HepG2 (cell line): ENCODE results near the gene C2orf15. TPM values are rescaled to one million over a fixed set of nuclear protein-coding genes. Genes with fewer than 3 reads are reported as not detected.
A peak's percentile ranks its signal among the peaks of the same experiment; 100 is the strongest.

Experiments
- ATAC-seq: fragments of 200-7000 bp; cut with Tn5 transposase; 3 replicates; pipeline ENCODE4 v1.9.1; 2020; ENCODE audit warnings: mild to moderate bottlenecking, moderate library complexity
- Bru-seq: library from RNA; stranded (reverse); fragments of 400-500 nt; gene quantifications from one replicate; lab custom pipeline; 2021; lab: Mats Ljungman, UMichigan
- BruChase-seq, 2 experiments: library from RNA; stranded (reverse); fragments of 400-500 nt; gene quantifications; one replicate each; lab custom pipeline; 2021; lab: Mats Ljungman, UMichigan
- BruUV-seq: library from RNA; stranded (reverse); fragments of 400-500 nt; replicated peaks from 2 replicates; lab custom pipeline; 2021; lab: Mats Ljungman, UMichigan
- CTCF ChIA-PET: fragments of 300-600 bp; formaldehyde crosslinking; extraction: SDS; loops from one replicate; lab custom pipeline; 2021; ENCODE audit warnings: low total read pairs, inconsistent platforms, low intra/inter-chr PET ratio; lab: Yijun Ruan, JAX
- POLR2A ChIA-PET: fragments of 350-600 bp; sonication (Branson Sonifier 250); formaldehyde crosslinking; loops from one replicate; lab custom pipeline; 2020; ENCODE audit warnings: antibody characterized with exemption, inconsistent platforms; lab: Yijun Ruan, JAX
- DNase-seq: peaks from one replicate; pipeline ENCODE4 v3.0.0-alpha.2; 2015; ENCODE audit warnings: low spot score
- FAIRE-seq: peaks from 3 replicates; lab custom pipeline; 2011; peaks lifted over from hg19 to GRCh38; lab: Jason Lieb, UNC
- H2AFZ ChIP-seq: one replicate; pipeline ENCODE4 v1.6.1; 2011; ENCODE audit warnings: low read length, inconsistent platforms
- H3K27ac ChIP-seq: fragments of 300-600 bp; 3 replicates; pipeline ENCODE4 v1.8.0; 2011; ENCODE audit warnings: mixed run types, mild to moderate bottlenecking, mixed read lengths, low read length, inconsistent platforms; ENCODE audit not compliant: insufficient read depth; ENCODE audit errors: extremely low read length
- H3K27me3 ChIP-seq, 2 experiments: fragments of 200-600 bp in 1 of 2; 2 replicates in 1 of 2; 3 replicates in 1 of 2; pipeline versions ENCODE4 v1.6.0 to v1.8.0; 2011; ENCODE audit warnings: low read length in 2 of 2, mild to moderate bottlenecking in 2 of 2, moderate library complexity in 2 of 2, inconsistent platforms in 1 of 2; ENCODE audit not compliant: insufficient read depth in 2 of 2, control insufficient read depth in 1 of 2
- H3K36me3 ChIP-seq, 2 experiments: fragments of 200-600 bp in 1 of 2; replicated peaks in 1 of 2; 2 replicates in 1 of 2; 3 replicates in 1 of 2; pipeline versions ENCODE4 v1.5.1 to v1.8.0; 2011; ENCODE audit warnings: low read length in 2 of 2, inconsistent platforms in 1 of 2; ENCODE audit not compliant: insufficient read depth in 2 of 2, control insufficient read depth in 1 of 2
- H3K4me1 ChIP-seq: 2 replicates; pipeline ENCODE4 v1.5.1; 2012; ENCODE audit warnings: low read length, inconsistent platforms; ENCODE audit not compliant: insufficient read depth
- H3K4me2 ChIP-seq: 2 replicates; pipeline ENCODE4 v1.6.0; 2011; ENCODE audit warnings: low read depth, low read length, inconsistent platforms
- H3K4me3 ChIP-seq, 3 experiments: fragments of 200-600 bp in 1 of 3; sonication (generic), shearing (Covaris generic) in 1 of 3; replicated peaks in 1 of 3; 2 replicates each; pipeline ENCODE4 v1.5.1; 2011 to 2016; ENCODE audit warnings: low read length in 3 of 3, inconsistent platforms in 2 of 3, low read depth in 2 of 3, mild to moderate bottlenecking in 2 of 3, control low read depth in 1 of 3, mixed read lengths in 1 of 3; ENCODE audit not compliant: insufficient read depth in 1 of 3
- H3K79me2 ChIP-seq: one replicate; pipeline ENCODE4 v1.6.1; 2011; ENCODE audit warnings: low read length, inconsistent platforms; ENCODE audit not compliant: insufficient read depth
- H3K9ac ChIP-seq: 2 replicates; pipeline ENCODE4 v1.6.0; 2011; ENCODE audit warnings: mild to moderate bottlenecking, low read depth, low read length, inconsistent platforms; ENCODE audit not compliant: insufficient read depth
- H3K9me3 ChIP-seq: 2 replicates; pipeline ENCODE4 v1.5.1; 2012; ENCODE audit warnings: mild to moderate bottlenecking, low read length
- H4K20me1 ChIP-seq: 2 replicates; pipeline ENCODE4 v1.6.0; 2011; ENCODE audit warnings: inconsistent platforms, mild to moderate bottlenecking, low read length, moderate library complexity; ENCODE audit not compliant: insufficient read depth
- ATAD3A ChIP-seq: sonication (generic); formaldehyde crosslinking; IDR thresholded peaks from 2 replicates; pipeline ENCODE4 v1.4.0; 2020; ENCODE audit warnings: missing genetic modification reagents
- KLF13 ChIP-seq: sonication (generic); formaldehyde crosslinking; IDR thresholded peaks from 2 replicates; pipeline ENCODE4 v1.4.0; 2020; ENCODE audit warnings: mild to moderate bottlenecking, missing genetic modification reagents
- TBX2 ChIP-seq: sonication (generic); formaldehyde crosslinking; IDR thresholded peaks from 2 replicates; pipeline ENCODE4 v1.5.0; 2020; ENCODE audit warnings: missing genetic modification reagents, mild to moderate bottlenecking, borderline replicate concordance
- TEAD3 ChIP-seq: optimal IDR thresholded peaks from 2 replicates; pipeline ENCODE3; 2016; ENCODE audit warnings: borderline replicate concordance
- ZBTB7A ChIP-seq: sonication (generic); formaldehyde crosslinking; IDR thresholded peaks from 2 replicates; pipeline ENCODE4 v1.8.0; 2022; ENCODE audit warnings: mild to moderate bottlenecking, missing genetic modification reagents
- ZNF567 ChIP-seq: sonication (generic); formaldehyde crosslinking; IDR thresholded peaks from 2 replicates; pipeline ENCODE4 v1.8.1; 2023; ENCODE audit warnings: mild to moderate bottlenecking, missing genetic modification reagents, borderline replicate concordance
- ZNF709 ChIP-seq: sonication (generic); formaldehyde crosslinking; IDR thresholded peaks from 2 replicates; pipeline ENCODE4 v1.5.0; 2020; ENCODE audit warnings: mild to moderate bottlenecking, missing genetic modification reagents
- WGBS: methylation state at CpG from one replicate; pipeline ENCODE4 v1.1.6; 2017; ENCODE audit warnings: low lambda C conversion rate; 5-methylcytosine and 5-hydroxymethylcytosine counted together
- in situ Hi-C: cut with HindIII; loops from 2 replicates; pipeline ENCODE4 v1.10.0; 2017; ENCODE audit warnings: low pct_unique_long_range_greater_than_20kb; ENCODE audit not compliant: extremely low pct_ligation_motif_present
- intact Hi-C: fragments of 100-400 bp; cut with micrococcal nuclease; formaldehyde crosslinking; loops from one replicate; pipeline ENCODE4 v1.10.0; 2022; ENCODE audit not compliant: unreplicated experiment
- long read RNA-seq, 2 experiments: library from RNA in 1 of 2; library from polyadenylated mRNA in 1 of 2; stranded (forward) in 1 of 2; unstranded in 1 of 2; transcript quantifications; one replicate each; pipeline ENCODE4 v2.0.0, GENCODE V29; 2019 to 2022
- polyA minus RNA-seq, 3 experiments: library from RNA; depleted of rRNA, polyadenylated mRNA; stranded (reverse); fragments of >200 nt; gene quantifications; 2 replicates each; pipeline ENCODE4 v1.2.3, GENCODE V29; 2011; ENCODE audit warnings: low replicate concordance in 1 of 3
- polyA plus RNA-seq, 8 experiments: library from polyadenylated mRNA; depleted of rRNA in 3 of 8; stranded (reverse) in 7 of 8; unstranded in 1 of 8; fragments of >200 nt; fragmentation: Illumina TruSeq in 4 of 8; extraction: Trizol in 4 of 8; gene quantifications; 2 replicates each; pipeline versions ENCODE4 v1.2.1 to v1.2.3, GENCODE V29; 2011 to 2016; ENCODE audit warnings: low read depth in 4 of 8, missing spikeins in 1 of 8, mixed read lengths in 1 of 8; ENCODE audit not compliant: insufficient read depth in 1 of 8
- total RNA-seq, 5 experiments: library from RNA; depleted of rRNA; stranded (reverse); fragments of >200 nt; fragmentation: Illumina TruSeq; extraction: Trizol; gene quantifications; 2 replicates each; pipeline ENCODE4 v1.2.3, GENCODE V29; 2016; ENCODE audit warnings: low read depth in 1 of 5
- TF ChIP-seq, protein P1 (sequence below): sonication (generic); formaldehyde crosslinking; IDR thresholded peaks from 2 replicates; pipeline ENCODE4 v1.4.0; 2020; ENCODE audit warnings: mild to moderate bottlenecking, missing genetic modification reagents, borderline replicate concordance

C2orf15 gene, protein sequence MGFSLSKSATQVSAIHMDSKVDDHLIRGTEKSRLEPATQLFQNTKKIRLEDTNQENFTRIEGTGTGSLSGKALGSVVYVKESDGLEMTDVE
- total RNA-seq (2016; rRNA removed; fragmentation: Illumina TruSeq; extraction: Trizol) (8.3 and 12.2 TPM in 2 replicates), polyA plus RNA-seq (2011; rRNA removed) (4.9 and 5.5 TPM in 2 replicates), polyA minus RNA-seq (2011; rRNA and poly(A)+ RNA removed; ENCODE audit: low replicate concordance) (0.61 and 4.6 TPM in 2 replicates), Bru-seq, nascent RNA (percentile 69 among the genes with signal in this experiment), BruChase-seq, experiment 1, labeled RNA remaining after a 6-hour chase (percentile 90 among the genes with signal in this experiment), BruChase-seq, experiment 2, labeled RNA remaining after a 2-hour chase (percentile 84 among the genes with signal in this experiment)
- total RNA-seq (2016; cell fraction: cytosol; rRNA removed; fragmentation: Illumina TruSeq; extraction: Trizol; ENCODE audit: low read depth): 5.3 and 6.4 TPM in 2 replicates
- total RNA-seq (2016; cell fraction: insoluble cytoplasmic fraction; rRNA removed; fragmentation: Illumina TruSeq; extraction: Trizol): 10.1 and 10.3 TPM in 2 replicates
- total RNA-seq (2016; cell fraction: membrane; rRNA removed; fragmentation: Illumina TruSeq; extraction: Trizol): 13.3 and 14.9 TPM in 2 replicates
- 5.4 and 6.0 TPM in 2 replicates for total RNA-seq (2016; cell fraction: nucleus; rRNA removed; fragmentation: Illumina TruSeq; extraction: Trizol)
- polyA plus RNA-seq (2011; cell fraction: cytosol; rRNA removed): 3.6 and 4.3 TPM in 2 replicates
- polyA plus RNA-seq (2011; cell fraction: nucleus; rRNA removed): 2.2 and 2.4 TPM in 2 replicates
- polyA plus RNA-seq (2012): 5.8 and 9.2 TPM in 2 replicates
- polyA plus RNA-seq (2016; cell fraction: cytosol; fragmentation: Illumina TruSeq; extraction: Trizol; ENCODE audit: low read depth): 4.6 and 7.0 TPM in 2 replicates
- 9.0 and 10.3 TPM in 2 replicates for polyA plus RNA-seq (2016; cell fraction: insoluble cytoplasmic fraction; fragmentation: Illumina TruSeq; extraction: Trizol; ENCODE audit: low read depth)
- polyA plus RNA-seq (2016; cell fraction: membrane; fragmentation: Illumina TruSeq; extraction: Trizol; ENCODE audit: low read depth): 10.1 and 10.9 TPM in 2 replicates
- 6.4 and 9.1 TPM in 2 replicates for polyA plus RNA-seq (2016; cell fraction: nucleus; fragmentation: Illumina TruSeq; extraction: Trizol; ENCODE audit: insufficient read depth, low read depth)
- 4.5 and 5.3 TPM in 2 replicates for polyA minus RNA-seq (2011; cell fraction: cytosol; rRNA and poly(A)+ RNA removed)
- 3.3 and 7.2 TPM in 2 replicates for polyA minus RNA-seq (2011; cell fraction: nucleus; rRNA and poly(A)+ RNA removed)
- long read RNA-seq, experiment 1, partial matches to known transcripts: 1 of 5 reads
- long read RNA-seq, experiment 1, other reads (novel, unspliced or antisense): 1 of 5 reads
- long read RNA-seq, experiment 2, partial matches to known transcripts: 1 of 5 reads
- long read RNA-seq, experiment 2, other reads (novel, unspliced or antisense): 0 of 5 reads

DNA sequence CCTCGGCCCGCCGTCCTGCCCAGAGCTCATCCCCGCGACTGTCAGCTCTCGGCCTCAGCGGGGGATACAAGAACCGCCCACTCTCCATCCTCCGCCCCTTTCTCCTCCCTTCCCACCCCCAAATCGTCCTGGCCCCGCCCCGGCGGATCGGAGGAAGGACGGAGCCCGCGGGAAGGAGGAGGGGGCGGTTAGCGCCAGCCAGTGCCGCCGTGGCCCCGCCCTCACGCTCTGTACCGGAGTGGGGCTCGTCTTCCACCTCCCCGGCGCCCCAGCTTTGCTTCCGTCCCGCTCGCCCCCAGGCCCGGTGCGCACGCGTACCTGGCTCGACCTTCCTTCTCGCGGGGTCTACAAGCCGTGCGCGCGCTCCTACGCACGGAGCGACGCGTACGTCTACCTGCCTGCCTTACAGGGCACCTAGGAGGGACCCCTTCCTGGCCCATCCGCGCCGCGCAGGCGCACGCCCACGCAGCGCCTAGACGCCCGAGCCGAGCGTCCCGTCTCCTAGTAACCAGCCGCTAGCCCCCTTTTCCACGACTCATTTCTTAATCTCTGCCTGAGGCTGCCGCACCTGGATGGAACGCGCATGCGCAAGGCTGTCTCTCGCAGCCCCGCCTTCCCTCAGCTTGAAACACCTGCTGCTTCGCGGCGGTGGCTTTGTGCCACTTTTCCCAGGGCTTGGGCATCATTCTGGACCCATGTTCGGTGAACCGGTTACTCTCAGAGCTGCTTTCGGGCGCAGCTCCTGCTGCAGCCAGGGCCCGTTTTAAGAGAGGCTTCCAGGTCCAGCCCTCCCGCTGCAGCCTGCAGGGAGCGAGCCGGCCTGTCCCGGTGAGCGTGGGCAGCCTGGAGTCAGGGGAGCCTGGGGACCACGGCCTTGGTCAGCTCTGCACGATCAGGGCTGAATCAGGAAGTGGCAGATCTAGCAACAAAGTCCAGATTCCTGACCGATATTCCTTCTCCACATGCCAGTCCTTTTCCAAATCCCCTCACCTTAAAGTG, at the start of gene C2orf15:
Gene C2orf15 (plus strand): TSS at position 598 of the 999 bp plus-strand sequence. CDS start 8,852 bp downstream, outside the sequence.
- ChIA-PET CTCF (no interaction called here), POLR2A (interaction anchor here (0.8 to 3.0 kb wide), 16 partner anchors 13 to 1477 kb away, joined by 3 to 140 read pairs (median 4); partner anchors contain the start of genes COA5, EIF5B, LIPT1 and MGAT4A)
- H3K9ac ChIP-seq: peak within 1 kb of the TSS; percentile 76
- peak within 1 kb of the TSS; percentile 74 for H3K27ac ChIP-seq
- DNase-seq (peak; percentile 94), ATAC-seq (peak; percentile 93), FAIRE-seq (no peak)
- no peaks in the 10 kb centered on the region for H3K36me3 ChIP-seq
- in situ Hi-C loops: no loop called here
- no peaks in the 10 kb centered on the region for H3K9me3 ChIP-seq
- peak within 1 kb of the TSS; percentile 75 to 92 (median 85) for H3K4me3 ChIP-seq
- peak within 1 kb of the TSS; percentile 95 for H3K4me2 ChIP-seq
- H3K4me1 ChIP-seq: peaks cover 28% of the 10 kb centered on the region
- no TSS peak for BruUV-seq
- WGBS: 3% methylated on average over 62 of the region's 84 CpGs
- peaks cover 9% of the 10 kb centered on the region for H3K79me2 ChIP-seq
- H4K20me1 ChIP-seq: no peaks in the 10 kb centered on the region
- no peaks in the 10 kb centered on the region for H3K27me3 ChIP-seq
- intact Hi-C loops: loop anchor here (1.0 to 5.0 kb wide), 4 partner anchors 13 to 351 kb away; partner anchors contain the start of genes EIF5B, LIPT1, REV1 and TSGA10
- peak within 1 kb of the TSS; percentile 89 for H2AFZ ChIP-seq
- TF ChIP-seq ATAD3A (CRISPR knock-in tag): no peak
- TF ChIP-seq, protein P1, sequence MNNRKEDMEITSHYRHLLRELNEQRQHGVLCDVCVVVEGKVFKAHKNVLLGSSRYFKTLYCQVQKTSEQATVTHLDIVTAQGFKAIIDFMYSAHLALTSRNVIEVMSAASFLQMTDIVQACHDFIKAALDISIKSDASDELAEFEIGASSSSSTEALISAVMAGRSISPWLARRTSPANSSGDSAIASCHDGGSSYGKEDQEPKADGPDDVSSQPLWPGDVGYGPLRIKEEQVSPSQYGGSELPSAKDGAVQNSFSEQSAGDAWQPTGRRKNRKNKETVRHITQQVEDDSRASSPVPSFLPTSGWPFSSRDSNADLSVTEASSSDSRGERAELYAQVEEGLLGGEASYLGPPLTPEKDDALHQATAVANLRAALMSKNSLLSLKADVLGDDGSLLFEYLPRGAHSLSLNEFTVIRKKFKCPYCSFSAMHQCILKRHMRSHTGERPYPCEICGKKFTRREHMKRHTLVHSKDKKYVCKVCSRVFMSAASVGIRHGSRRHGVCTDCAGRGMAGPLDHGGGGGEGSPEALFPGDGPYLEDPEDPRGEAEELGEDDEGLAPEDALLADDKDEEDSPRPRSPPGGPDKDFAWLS: peak; percentile 93; the same call in 1 of the 2 replicates
- TF ChIP-seq ZNF709 (CRISPR knock-in tag): no peak; the same call in 1 of the 2 replicates
- 0 out of 2 replicates have a peak, but pooled peaks have one; percentile 44 for TF ChIP-seq KLF13 (CRISPR knock-in tag)
- TF ChIP-seq TEAD3 (CRISPR knock-in tag): no peak
- peak; percentile 81 for TF ChIP-seq ZBTB7A (CRISPR knock-in tag)
- TF ChIP-seq ZNF567 (CRISPR knock-in tag): peak; percentile 15; the same call in 1 of the 2 replicates
- TF ChIP-seq TBX2 (CRISPR knock-in tag): no peak; the same call in none of the 2 replicates
